Measurements from ENCODE around the gene ATXN2. TPM values are rescaled to one million over a fixed set of nuclear protein-coding genes. Genes with fewer than 3 reads are reported as not detected.

Gene ATXN2
- total RNA-seq, 1 donor from 2014 or later: 66.8 TPM

- no peak for DNase-seq (ENCODE audit: low spot score)
Observed at GRCh38 chr12:111447571-111448265, 151.4 kb downstream of the ATXN2 start.

DNA sequence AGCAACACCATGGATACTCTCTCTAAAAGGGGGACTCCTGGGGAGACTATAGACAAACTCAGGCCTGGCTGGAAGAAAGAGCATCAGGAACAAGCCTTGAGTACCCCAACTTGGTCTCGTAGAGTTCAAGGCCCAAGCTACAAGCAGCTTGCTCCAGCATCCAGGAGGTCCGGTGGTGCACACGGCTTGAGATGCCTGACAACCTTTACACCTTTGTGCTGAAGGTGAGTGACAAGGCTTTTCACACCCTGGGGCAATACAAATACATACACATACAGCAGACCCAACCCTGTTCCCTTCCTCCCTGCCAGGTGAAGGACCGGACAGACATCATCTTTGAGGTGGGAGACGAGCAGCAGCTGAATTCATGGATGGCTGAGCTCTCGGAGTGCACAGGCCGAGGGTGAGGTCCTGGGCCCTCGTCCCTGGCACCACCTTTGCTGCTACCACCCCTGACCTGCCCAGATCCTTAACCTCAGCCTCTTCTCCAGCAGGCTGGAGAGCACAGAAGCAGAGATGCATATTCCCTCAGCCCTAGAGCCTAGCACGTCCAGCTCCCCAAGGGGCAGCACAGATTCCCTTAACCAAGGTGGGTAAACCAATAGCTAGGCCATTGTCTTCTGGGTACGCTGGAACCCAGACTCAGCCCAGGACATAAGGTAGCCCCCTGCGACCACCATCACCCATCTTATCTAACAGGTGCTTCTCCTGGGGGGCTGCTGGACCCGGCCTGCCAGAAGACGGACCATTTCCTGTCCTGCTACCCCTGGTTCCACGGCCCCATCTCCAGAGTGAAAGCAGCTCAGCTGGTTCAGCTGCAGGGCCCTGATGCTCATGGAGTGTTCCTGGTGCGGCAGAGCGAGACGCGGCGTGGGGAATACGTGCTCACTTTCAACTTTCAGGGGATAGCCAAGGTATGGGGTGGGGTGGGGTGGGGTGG lies 152.2 kb downstream of the ATXN2 start:
- H3K27me3 Mint-ChIP-seq (ENCODE audit: low read depth): no peaks in the 10 kb centered on the region
- no peak overlapping the region for H3K4me3 Mint-ChIP-seq (ENCODE audit: unreplicated experiment)
- TF ChIP-seq, protein P1, sequence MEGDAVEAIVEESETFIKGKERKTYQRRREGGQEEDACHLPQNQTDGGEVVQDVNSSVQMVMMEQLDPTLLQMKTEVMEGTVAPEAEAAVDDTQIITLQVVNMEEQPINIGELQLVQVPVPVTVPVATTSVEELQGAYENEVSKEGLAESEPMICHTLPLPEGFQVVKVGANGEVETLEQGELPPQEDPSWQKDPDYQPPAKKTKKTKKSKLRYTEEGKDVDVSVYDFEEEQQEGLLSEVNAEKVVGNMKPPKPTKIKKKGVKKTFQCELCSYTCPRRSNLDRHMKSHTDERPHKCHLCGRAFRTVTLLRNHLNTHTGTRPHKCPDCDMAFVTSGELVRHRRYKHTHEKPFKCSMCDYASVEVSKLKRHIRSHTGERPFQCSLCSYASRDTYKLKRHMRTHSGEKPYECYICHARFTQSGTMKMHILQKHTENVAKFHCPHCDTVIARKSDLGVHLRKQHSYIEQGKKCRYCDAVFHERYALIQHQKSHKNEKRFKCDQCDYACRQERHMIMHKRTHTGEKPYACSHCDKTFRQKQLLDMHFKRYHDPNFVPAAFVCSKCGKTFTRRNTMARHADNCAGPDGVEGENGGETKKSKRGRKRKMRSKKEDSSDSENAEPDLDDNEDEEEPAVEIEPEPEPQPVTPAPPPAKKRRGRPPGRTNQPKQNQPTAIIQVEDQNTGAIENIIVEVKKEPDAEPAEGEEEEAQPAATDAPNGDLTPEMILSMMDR (IDR thresholded peaks at IDR 0.05): no peak
- DNase-seq (ENCODE audit: low spot score): no peak
- peaks cover 33% of the 10 kb centered on the region for H3K4me1 Mint-ChIP-seq (ENCODE audit: low read depth)
- peaks cover 23% of the 10 kb centered on the region for H3K36me3 Mint-ChIP-seq (ENCODE audit: low read depth)
- H3K9me3 Mint-ChIP-seq (ENCODE audit: low read depth): no peaks in the 10 kb centered on the region
- peak overlapping the region; percentile 59 for H3K27ac Mint-ChIP-seq (ENCODE audit: unreplicated experiment)

More at GRCh38 chr12:111447571-111448265, 151.4 kb downstream of the ATXN2 start:
- H3K27ac Mint-ChIP-seq (ENCODE audit: unreplicated experiment): peak overlapping the region; percentile 63
- H3K36me3 Mint-ChIP-seq (ENCODE audit: low read depth): peaks cover 23% of the 10 kb centered on the region
- H3K27me3 Mint-ChIP-seq (ENCODE audit: low read depth): no peaks in the 10 kb centered on the region
- H3K4me1 Mint-ChIP-seq (ENCODE audit: low read depth): peaks cover 33% of the 10 kb centered on the region
- no peak overlapping the region for H3K4me3 Mint-ChIP-seq (ENCODE audit: unreplicated experiment)
- H3K9me3 Mint-ChIP-seq (ENCODE audit: low read depth): no peaks in the 10 kb centered on the region
- TF ChIP-seq, protein P1 (IDR thresholded peaks at IDR 0.05): no peak

DNA sequence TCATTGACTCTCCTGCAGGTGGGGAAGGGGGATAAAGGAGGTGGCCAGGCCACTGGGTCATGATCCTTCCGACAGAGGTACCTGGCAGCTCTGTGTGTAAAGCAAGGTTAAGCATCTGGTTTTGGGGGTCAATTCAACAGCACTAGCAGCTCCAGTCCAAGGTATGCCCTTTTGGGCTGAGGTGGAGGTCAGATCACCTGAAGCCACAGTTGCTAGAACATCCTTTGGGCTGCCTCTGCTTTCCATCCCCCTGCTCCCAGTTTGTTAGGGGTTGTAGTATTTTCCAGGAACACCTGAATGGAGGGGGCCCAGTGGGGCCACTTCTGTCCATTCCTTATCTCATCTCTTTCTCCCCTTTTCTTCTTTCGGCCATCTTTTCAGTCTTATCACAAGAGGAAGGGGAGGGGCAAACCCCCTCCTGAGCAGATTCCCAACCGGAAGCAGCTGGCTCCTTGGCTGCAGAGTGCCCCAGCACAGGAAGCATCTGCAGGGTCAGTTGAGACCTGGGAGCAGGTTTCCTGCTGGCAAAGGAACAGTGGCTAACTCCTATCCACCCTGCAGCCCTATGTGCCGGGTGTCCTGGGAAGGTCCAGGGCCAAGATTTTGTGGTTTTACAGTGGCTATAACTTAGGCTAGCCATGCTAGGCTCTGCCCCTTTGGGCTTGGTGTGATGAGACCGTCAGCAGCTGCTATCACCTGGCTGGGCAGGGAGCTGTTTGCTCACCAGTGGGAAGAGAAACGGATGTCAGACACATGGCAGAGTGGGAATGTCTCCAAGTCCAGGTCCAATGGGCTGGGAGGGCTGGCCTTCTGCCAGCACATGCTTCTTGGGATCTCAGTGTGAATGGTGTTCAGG lies 153.2 kb downstream of the ATXN2 start:
- Mint-ChIP-seq H3K27me3 (ENCODE audit: low read depth) (no peaks in the 10 kb centered on the region), H3K9me3 (ENCODE audit: low read depth) (no peaks in the 10 kb centered on the region), H3K27ac (ENCODE audit: unreplicated experiment) (peak overlapping the region; percentile 88), H3K36me3 (ENCODE audit: low read depth) (peaks cover 19% of the 10 kb centered on the region), H3K4me1 (ENCODE audit: low read depth) (peaks cover 29% of the 10 kb centered on the region), H3K4me3 (ENCODE audit: unreplicated experiment) (no peak overlapping the region)
- no peak for DNase-seq (ENCODE audit: low spot score)
- TF ChIP-seq, protein P1 (IDR thresholded peaks at IDR 0.05): no peak

GRCh38 chr12:111444925-111445725 lies 154.0 kb downstream of the ATXN2 start:
- TF ChIP-seq, protein P1 (IDR thresholded peaks at IDR 0.05): no peak
- Mint-ChIP-seq H3K27ac (ENCODE audit: unreplicated experiment) (peak overlapping the region; percentile 88), H3K36me3 (ENCODE audit: low read depth) (peaks cover 13% of the 10 kb centered on the region), H3K27me3 (ENCODE audit: low read depth) (no peaks in the 10 kb centered on the region), H3K4me3 (ENCODE audit: unreplicated experiment) (no peak overlapping the region), H3K4me1 (ENCODE audit: low read depth) (peaks cover 33% of the 10 kb centered on the region), H3K9me3 (ENCODE audit: low read depth) (no peaks in the 10 kb centered on the region)
- DNase-seq (ENCODE audit: low spot score): no peak

Data from chondrocyte (in vitro differentiated cells).